Stimulated activated CD4-positive, alpha-beta T cell treated with anti-CD3 and anti-CD28 coated beads, TNF-alpha, amount 100 ng/mL, for 24 hours (primary cell): ENCODE measurements around the gene LBP.
"Not testable (repeated sequence)": the region's sequence is repeated elsewhere in the genome, so short reads cannot be mapped to it uniquely, and the experiment has no call there.

Source experiments
- DNase-seq, 3 experiments: peaks; one replicate each; pipeline ENCODE4 v3.0.0-alpha.2; 2020; ENCODE audit warnings: low read depth in 3 of 3

The LBP gene

GRCh38 chr20:38346247-38346651, at the start of gene LBP:
Gene LBP (plus strand): TSS chr20:38346482. CDS start chr20:38346517, 35 bp downstream.
- no peak for DNase-seq

- DNase-seq, result no peak
These were observed 48.2 kb upstream of the LBP start for GRCh38 chr20:38297916-38298674.

- no peak for DNase-seq
These were observed 47.5 kb upstream of the LBP start for GRCh38 chr20:38298768-38299288.

GRCh38 chr20:38299963-38300362, 46.3 kb upstream of the LBP start:
- DNase-seq, result no peak

- DNase-seq, result no peak
These were observed 45.8 kb upstream of the LBP start for GRCh38 chr20:38300438-38300837.

- DNase-seq, result no peak
These were observed 45.0 kb upstream of the LBP start for GRCh38 chr20:38301309-38301708.

- no peak for DNase-seq
These were observed 43.5 kb upstream of the LBP start for GRCh38 chr20:38302786-38303185.

- DNase-seq, result peak in 1 of 3 experiments; percentile 6
These were observed 42.3 kb upstream of the LBP start, which contains the start of gene BPI for GRCh38 chr20:38303908-38304379. Gene BPI (plus strand): TSS chr20:38304156. CDS start chr20:38304224, 68 bp downstream.

- peak in 1 of 3 experiments; percentile 18 for DNase-seq
These were observed 41.3 kb upstream of the LBP start for GRCh38 chr20:38304845-38305447.

GRCh38 chr20:38305541-38305940, 40.7 kb upstream of the LBP start:
- no peak for DNase-seq

- no peak for DNase-seq
These were observed 39.9 kb upstream of the LBP start for GRCh38 chr20:38306379-38306778.

GRCh38 chr20:38307371-38308046, 38.8 kb upstream of the LBP start:
- DNase-seq, result no peak

- no peak for DNase-seq
These were observed 38.2 kb upstream of the LBP start for GRCh38 chr20:38308047-38308438.

GRCh38 chr20:38308447-38308846, 37.8 kb upstream of the LBP start:
- no peak for DNase-seq

- no peak for DNase-seq
These were observed 35.2 kb upstream of the LBP start for GRCh38 chr20:38311091-38311490.

- no peak for DNase-seq
These were observed 34.8 kb upstream of the LBP start for GRCh38 chr20:38311491-38311890.

- no peak for DNase-seq
These were observed 32.6 kb upstream of the LBP start for GRCh38 chr20:38313676-38314075.

- not testable (repeated sequence) for DNase-seq
These were observed 31.9 kb upstream of the LBP start for GRCh38 chr20:38314350-38314749.

- no peak for DNase-seq
These were observed 30.9 kb upstream of the LBP start for GRCh38 chr20:38315290-38315966.

- no peak for DNase-seq
These were observed 29.9 kb upstream of the LBP start for GRCh38 chr20:38316341-38316740.

GRCh38 chr20:38317422-38317821, 28.9 kb upstream of the LBP start:
- no peak for DNase-seq

GRCh38 chr20:38320221-38320620, 26.1 kb upstream of the LBP start:
- DNase-seq, result no peak
